MG63 (cell line): ENCODE data around the gene XAF1. TPM values are rescaled to one million over a fixed set of nuclear protein-coding genes. Genes with fewer than 3 reads are reported as not detected.
"Not testable (repeated sequence)": the region's sequence is repeated elsewhere in the genome, so short reads cannot be mapped to it uniquely, and the experiment has no call there.

ENCODE experiments used
- DNase-seq: peaks from one replicate; pipeline ENCODE4 v3.0.0-alpha.2; 2020
- H3K27me3 ChIP-seq: fragments of 250-450 bp; sonication (Bioruptor Pico); 2 replicates; pipeline ENCODE4 v1.5.1; 2020; ENCODE audit warnings: mild to moderate bottlenecking, moderate library complexity
- H3K36me3 ChIP-seq: fragments of 250-450 bp; sonication (Bioruptor Pico); 2 replicates; pipeline ENCODE4 v1.5.1; 2020; ENCODE audit warnings: mild to moderate bottlenecking, moderate library complexity
- H3K4me3 ChIP-seq: fragments of 250-450 bp; sonication (Bioruptor Pico); 2 replicates; pipeline ENCODE4 v1.5.1; 2020; ENCODE audit warnings: mild to moderate bottlenecking, moderate library complexity
- H3K9me3 ChIP-seq: fragments of 250-450 bp; sonication (Bioruptor Pico); 2 replicates; pipeline ENCODE4 v1.5.1; 2020; ENCODE audit warnings: mild to moderate bottlenecking, moderate library complexity
- total RNA-seq: library from RNA; depleted of rRNA; stranded (reverse); fragments of >200 nt; shearing (Covaris generic); gene quantifications from 2 replicates; pipeline ENCODE4 v1.2.3, GENCODE V29; 2014; ENCODE audit warnings: low replicate concordance

The XAF1 gene
- total RNA-seq, 1 experiment from 2014 or later: 4.2 TPM

DNA sequence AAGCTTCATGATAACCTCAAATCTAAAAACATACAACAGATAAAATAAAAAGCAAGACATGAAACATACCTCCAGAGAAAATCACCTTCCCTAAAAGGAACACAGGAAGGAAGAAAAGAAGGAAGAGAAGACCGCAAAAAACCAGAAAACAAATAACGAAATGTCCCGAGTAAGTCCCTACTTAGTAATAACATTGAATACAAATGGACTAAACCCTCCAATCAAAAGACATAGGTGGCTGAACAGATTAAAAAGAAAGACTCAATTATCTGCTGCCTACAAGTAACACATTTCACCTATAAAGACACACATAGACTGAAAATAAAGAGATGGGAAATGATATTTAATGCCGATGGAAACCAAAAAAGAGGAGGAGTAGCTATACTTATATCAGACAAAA lies 26.4 kb downstream of the XAF1 start:
- DNase-seq: no peak
- Histone ChIP-seq H3K36me3 (no peaks in the 10 kb centered on the region), H3K27me3 (no peaks in the 10 kb centered on the region), H3K9me3 (no peaks in the 10 kb centered on the region; the same call in 1 of the 2 replicates), H3K4me3 (no peak overlapping the region)

DNA sequence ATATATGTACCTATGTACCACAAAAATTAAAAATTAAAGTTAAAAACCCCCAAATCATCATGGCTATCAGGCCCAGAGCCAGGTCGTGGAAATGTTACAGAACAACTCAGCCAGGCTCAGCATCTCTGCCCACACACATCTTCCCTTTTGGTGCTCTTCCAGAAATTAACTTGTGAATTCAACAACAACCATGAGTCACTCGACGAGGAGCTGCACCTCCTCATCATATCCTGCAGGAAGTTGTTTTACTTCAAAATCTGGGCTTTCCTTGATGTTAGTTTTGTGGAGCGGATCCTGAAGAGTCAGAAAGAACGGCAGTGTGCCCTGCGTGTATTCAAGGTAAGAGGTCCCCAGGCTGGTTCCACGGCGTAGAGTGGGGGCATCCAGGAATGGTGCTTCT lies 30.8 kb downstream of the XAF1 start:
- Histone ChIP-seq H3K9me3 (no peaks in the 10 kb centered on the region; the same call in 1 of the 2 replicates), H3K4me3 (no peak overlapping the region), H3K27me3 (no peaks in the 10 kb centered on the region), H3K36me3 (no peaks in the 10 kb centered on the region)
- peak; percentile 46 for DNase-seq

DNA sequence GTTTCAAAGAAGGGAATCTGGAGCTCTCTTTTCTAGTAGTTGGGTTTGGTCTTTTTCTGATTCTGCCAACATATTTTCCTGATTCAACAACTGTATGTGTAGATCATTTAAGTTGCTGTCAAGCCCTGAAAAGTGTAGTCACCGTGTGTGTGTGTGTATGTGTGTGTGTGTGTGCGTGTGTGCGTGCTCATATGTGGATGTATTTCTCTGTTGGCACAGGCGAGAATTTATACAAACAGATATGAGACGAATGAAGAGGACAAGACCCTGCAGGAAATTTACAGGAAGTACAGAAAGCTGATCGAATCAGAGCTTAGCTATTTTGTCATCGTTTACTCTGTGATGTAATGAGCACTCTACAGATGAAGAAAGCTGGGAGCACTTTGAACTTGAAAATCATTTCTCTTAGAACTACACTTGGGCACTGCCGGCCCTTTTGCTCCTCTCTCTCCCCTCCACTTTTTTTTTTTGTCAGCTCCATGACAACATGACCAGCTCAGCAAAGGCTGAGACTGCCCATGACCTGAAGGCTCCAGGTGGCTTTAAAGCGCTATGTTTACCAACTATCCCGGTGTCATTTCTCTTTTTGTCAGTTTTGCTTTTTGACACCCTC lies 31.3 kb downstream of the XAF1 start:
- Histone ChIP-seq H3K36me3 (no peaks in the 10 kb centered on the region), H3K9me3 (no peaks in the 10 kb centered on the region; the same call in 1 of the 2 replicates), H3K27me3 (no peaks in the 10 kb centered on the region), H3K4me3 (no peak overlapping the region)
- DNase-seq: no peak

DNA sequence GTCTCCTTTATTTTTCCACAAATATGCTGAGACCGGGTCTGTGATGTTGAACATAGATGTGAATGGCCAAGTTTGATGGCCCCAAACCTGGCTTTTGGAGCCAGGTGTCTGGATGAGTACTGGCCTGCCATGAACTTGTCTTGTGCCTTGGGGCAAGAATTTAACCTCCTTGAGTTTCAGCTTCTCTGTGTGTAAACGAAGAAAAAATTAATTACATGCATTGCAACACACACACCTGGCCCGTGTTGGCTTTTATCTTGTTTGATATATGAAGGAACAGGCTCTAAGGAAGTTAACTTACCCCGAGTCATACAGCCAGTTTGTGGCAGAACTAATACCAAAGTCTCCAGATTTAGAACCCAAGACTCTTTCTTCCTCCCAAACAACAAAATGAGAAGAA lies 33.3 kb downstream of the XAF1 start:
- DNase-seq: no peak
- Histone ChIP-seq H3K4me3 (no peak overlapping the region), H3K36me3 (no peaks in the 10 kb centered on the region), H3K9me3 (no peaks in the 10 kb centered on the region), H3K27me3 (no peaks in the 10 kb centered on the region)

DNA sequence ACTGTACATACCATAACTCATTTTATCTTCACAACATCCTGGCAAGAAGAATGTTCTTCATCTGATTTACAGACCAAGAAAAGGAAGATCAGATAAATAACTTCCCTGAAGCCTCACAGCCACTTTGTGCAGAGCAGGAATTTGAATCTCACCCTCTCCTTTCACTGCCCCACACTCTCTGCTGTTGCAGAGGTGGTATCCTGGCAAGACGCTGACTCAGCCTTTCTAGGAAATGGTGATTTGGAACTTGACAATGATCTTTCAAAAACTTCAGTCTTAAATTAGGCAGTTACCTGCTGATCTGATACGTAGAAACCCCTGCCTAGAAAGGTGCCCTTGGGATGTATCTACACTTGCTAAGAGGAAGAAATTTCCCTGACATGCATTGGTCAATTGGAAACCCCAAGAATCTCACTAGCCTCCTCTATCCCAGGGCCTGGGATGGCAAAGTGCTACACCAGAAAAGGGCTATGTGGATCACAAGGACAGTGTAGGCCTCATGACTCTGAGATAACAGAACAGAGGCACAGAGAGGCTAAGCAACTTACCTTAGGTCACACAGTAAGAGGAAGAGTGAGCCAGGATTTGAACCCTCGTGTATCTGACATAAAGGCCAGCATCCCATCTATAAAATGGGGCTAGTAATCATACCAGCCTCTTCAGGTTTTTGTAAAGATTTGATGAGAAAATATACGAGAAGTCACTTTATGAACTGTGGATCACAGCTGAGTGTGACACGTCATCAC lies 38.1 kb downstream of the XAF1 start:
- H3K36me3 ChIP-seq: no peaks in the 10 kb centered on the region
- no peaks in the 10 kb centered on the region for H3K27me3 ChIP-seq
- no peak for DNase-seq
- H3K4me3 ChIP-seq: no peak overlapping the region
- H3K9me3 ChIP-seq: no peaks in the 10 kb centered on the region

DNA sequence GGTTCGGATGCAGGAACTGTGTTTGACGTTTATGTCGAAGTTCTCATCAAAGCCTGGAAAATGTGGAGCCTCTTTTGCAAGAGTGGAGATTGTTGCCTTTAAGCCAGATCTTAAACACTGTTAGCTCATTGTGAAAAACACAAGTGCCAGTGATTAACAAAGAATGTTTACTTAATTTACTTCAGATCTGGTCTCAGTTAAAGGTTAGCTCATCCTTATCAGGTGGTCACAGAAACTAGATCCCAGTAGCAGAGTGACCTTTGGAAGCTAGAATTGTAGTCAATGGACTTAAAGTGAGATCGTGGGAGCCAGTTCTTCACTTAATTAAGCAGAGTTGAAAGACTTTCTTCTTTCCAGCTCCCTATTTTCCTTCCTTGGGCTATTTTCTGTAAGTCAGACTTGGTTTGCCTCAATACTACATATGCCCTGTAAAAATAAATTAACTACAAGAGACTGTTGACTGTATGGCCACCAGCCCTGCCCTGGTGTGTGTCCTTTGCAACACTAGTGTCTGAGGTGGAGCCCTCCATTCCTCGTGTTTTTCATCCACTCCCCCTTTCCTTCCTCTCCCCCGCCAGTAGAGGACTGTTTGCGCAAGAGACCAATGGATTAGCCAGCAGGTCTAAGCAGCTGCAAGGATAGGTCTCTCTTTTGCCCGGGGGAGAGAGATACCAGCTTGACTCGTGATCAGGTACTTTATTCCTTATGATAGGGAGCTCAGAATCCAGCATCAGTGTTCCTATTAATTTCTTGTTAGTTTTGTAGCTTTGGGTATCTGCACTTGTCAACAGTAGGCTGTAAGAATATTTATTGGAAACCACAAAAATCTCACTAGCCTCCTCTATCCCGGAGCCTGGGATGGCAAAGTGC lies 40.4 kb downstream of the XAF1 start:
- H3K9me3 ChIP-seq: no peaks in the 10 kb centered on the region
- DNase-seq: no peak
- H3K4me3 ChIP-seq: no peak overlapping the region
- H3K36me3 ChIP-seq: no peaks in the 10 kb centered on the region
- H3K27me3 ChIP-seq: no peaks in the 10 kb centered on the region

DNA sequence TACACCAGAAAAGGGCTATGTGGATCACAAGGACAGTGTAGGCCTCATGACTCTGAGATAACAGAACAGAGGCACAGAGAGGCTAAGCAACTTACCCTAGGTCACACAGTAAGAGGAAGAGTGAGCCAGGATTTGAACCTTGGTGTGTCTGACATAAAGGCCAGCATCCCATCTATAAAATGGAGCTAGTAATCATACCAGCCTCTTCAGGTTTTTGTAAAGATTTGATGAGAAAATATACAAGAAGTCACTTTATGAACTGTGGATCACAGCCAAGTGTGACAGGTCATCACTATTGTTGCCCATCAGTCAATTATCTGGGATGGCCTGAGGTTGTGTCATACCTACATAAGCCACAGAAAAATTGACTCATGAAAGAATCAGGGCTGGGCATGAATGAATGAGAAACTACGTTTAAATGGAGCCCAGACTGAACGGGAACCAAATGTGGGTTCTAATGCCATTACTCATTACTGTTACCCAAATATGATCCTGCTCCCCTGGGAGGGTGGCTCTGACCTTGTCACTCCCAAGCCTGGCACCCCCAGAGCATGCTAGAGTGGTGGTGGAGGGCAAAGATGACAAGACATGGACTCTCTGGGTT lies 41.1 kb downstream of the XAF1 start:
- no peaks in the 10 kb centered on the region for H3K27me3 ChIP-seq
- H3K9me3 ChIP-seq: no peaks in the 10 kb centered on the region
- H3K36me3 ChIP-seq: no peaks in the 10 kb centered on the region
- DNase-seq: peak; percentile 30
- no peak overlapping the region for H3K4me3 ChIP-seq

DNA sequence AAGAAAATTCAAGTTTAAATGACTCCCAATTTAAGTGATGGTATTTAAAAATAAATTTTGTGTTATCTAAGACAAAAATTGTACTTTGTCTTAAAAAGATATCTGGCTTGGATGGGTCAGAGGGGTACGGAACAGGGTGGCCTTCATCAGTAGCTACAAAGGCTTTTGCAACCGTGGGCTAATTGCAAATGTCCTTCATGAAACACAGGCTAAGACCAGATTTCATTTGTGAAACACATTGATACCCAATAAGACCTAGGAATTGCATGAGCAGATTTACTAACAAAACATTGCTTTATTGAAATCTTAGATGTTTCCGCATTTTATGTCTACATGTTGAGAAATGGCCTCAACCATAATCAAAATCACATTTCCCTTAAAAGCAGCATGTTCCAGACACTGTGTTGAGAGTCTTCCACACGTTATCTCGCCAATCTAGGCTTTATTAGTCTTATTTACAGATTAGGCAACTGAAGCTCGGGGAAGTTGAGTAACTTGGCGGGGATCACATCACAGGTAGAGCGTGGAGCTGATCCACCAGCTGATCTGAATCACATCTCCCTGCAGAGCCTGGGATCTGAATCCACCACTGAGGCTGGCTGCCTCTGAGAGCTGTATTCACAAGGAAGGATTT lies 42.0 kb downstream of the XAF1 start:
- Histone ChIP-seq H3K36me3 (no peaks in the 10 kb centered on the region), H3K27me3 (no peaks in the 10 kb centered on the region)
- DNase-seq: no peak

DNA sequence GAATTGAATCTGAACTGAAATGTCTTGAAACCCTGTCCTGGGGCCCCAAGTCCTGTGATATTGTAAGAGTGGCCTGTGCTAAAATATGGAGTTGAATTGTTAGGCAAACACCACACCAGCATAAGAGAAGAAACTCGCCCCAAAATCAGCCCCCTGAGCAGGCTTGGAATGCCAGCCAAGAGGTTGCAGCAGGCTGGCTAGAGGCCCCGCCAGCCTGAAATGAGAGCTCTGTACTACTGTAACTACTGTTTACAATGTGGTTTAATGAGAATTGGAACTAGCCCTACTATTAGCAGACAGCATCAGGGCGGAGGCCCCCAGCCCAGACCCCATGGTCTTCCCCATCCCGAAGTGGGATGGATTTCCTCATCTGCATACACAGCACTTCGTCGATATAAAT lies 43.9 kb downstream of the XAF1 start:
- no peak for DNase-seq
- Histone ChIP-seq H3K4me3 (no peak overlapping the region), H3K9me3 (no peaks in the 10 kb centered on the region), H3K36me3 (no peaks in the 10 kb centered on the region), H3K27me3 (no peaks in the 10 kb centered on the region)

More for the DNA sequence above, 42.0 kb downstream of the XAF1 start:
- no peak overlapping the region for H3K4me3 ChIP-seq
- no peaks in the 10 kb centered on the region for H3K9me3 ChIP-seq

DNA sequence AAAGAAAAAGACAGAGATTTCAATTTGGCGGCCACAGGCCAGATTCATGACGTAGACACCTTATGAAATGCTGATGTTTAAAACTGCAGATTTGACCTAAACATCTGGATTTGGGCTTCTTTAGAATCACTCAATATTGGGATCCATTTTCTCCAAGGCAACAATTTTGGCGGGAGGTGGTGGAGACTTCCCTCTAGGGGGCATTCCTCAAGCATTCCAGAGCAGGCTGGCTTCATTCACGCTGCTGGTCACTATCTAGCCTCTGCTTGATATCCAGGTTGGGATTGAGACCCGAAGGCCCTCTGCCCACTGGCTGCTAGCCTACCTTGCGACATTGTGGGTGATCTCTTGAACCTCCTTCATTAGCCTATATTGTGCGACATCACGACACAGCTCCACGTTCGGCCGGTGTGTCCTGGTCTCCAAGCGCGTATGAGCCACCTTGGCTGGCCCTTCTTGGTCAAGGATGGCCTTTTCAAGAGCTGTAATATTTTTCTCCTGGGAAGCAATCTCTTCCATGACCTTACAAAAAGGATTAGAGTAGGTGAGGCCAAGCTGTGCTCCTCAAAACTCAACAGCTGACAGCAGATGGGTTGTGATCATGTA lies 44.7 kb downstream of the XAF1 start:
- Histone ChIP-seq H3K36me3 (no peaks in the 10 kb centered on the region), H3K9me3 (no peaks in the 10 kb centered on the region), H3K4me3 (no peak overlapping the region), H3K27me3 (no peaks in the 10 kb centered on the region)
- DNase-seq: peak; percentile 10

DNA sequence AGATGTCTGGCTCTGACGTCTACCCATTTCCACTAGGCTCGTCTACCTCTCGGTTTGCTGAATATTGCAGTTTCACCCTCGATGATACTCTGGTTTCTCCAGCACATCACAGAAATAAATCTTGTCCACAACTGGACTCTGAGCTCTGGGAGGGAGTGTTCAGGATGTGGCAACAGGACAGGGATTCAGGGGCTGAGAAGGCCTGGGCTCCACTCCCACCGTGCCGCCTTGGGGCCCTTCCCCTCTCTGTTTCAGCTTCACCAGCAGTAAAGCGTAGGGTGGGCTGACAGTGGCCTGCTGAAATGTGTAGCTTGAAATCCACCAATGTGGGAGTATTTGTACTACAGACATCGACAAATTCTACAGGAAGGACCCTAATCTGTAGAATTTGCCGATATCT lies 55.7 kb downstream of the XAF1 start:
- DNase-seq: no peak
- no peak overlapping the region for H3K4me3 ChIP-seq
- H3K27me3 ChIP-seq: no peaks in the 10 kb centered on the region
- no peaks in the 10 kb centered on the region for H3K36me3 ChIP-seq
- H3K9me3 ChIP-seq: no peaks in the 10 kb centered on the region

DNA sequence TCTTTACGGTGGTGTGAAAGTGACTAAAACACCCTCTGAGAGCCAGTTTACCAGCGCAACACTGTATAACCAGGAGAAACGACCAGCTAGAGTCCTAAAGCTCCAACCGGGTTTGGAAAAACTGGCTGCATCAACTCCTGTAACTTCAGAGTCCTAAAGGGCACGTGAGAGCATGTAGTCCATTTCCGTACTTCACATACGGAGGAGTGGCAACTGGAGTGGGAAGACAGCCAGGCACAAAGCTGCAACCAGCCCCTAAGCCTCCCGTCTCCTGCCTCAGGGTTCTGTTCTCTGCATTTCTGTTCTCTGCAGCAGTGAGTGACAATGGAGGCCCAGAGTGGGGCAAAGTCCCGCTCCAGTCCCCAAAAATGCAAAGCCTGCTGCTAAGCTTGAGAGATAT lies 56.4 kb downstream of the XAF1 start:
- DNase-seq: no peak
- no peaks in the 10 kb centered on the region for H3K9me3 ChIP-seq
- H3K27me3 ChIP-seq: no peaks in the 10 kb centered on the region
- no peak overlapping the region for H3K4me3 ChIP-seq
- H3K36me3 ChIP-seq: no peaks in the 10 kb centered on the region

DNA sequence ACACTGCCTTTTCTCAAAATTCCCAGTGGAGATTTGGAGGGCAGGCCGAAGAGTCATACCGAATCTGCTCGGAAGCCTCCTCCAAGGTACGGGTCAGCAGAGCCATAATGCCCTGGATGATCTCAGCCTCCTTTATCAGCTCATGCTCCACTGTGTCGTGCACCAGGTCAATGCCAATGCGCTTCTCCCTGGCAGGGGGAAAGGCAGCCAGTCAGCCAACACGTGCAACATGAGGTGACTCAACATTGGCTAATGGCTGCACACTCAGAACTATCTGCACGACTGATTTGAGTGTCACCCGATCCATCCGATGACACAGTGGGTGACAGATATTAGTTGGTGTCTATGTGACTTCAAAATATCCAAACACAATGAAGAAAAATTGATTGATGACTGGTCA lies 59.9 kb downstream of the XAF1 start:
- no peak overlapping the region for H3K4me3 ChIP-seq
- no peaks in the 10 kb centered on the region for H3K9me3 ChIP-seq
- no peaks in the 10 kb centered on the region for H3K36me3 ChIP-seq
- no peaks in the 10 kb centered on the region for H3K27me3 ChIP-seq
- DNase-seq: no peak

DNA sequence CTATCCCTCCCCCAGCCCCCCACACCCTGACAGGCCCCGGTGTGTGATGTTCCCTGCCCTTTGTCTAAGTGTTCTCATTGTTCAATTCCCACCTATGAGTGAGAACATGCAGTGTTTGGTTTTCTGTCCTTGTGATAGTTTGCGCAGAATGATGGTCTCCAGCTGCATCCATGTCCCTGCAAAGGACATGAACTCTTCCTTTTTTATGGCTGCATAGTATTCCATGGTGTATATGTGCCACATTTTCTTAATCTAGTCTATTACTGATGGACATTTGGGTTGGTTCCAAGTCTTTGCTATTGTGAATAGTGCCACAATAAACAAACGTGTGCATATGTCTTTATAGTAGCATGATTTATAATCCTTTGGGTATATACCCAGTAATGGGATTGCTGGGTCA lies 60.5 kb downstream of the XAF1 start:
- not testable (repeated sequence) for DNase-seq, H3K4me3 ChIP-seq, H3K27me3 ChIP-seq, H3K36me3 ChIP-seq, H3K9me3 ChIP-seq

DNA sequence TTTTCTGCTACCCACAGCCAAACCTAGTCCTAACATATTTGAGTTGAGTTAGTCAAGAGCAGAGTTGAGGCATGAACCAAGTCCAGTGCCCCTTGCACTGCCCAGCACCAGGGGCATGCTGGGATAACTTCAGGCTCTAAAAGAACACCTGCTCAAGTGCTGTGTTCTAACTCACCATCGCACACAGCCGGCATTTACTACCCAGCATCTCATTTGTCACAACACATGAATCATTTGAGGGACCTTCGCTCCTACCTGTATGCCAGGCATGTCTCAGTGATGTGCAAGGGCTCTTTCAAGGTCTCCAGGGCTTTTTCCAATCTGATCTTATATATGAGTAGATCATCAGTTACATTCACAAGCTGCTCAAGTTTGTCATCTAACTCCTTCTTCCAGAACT lies 63.1 kb downstream of the XAF1 start:
- DNase-seq: no peak
- no peaks in the 10 kb centered on the region for H3K36me3 ChIP-seq
- no peaks in the 10 kb centered on the region for H3K27me3 ChIP-seq
- H3K9me3 ChIP-seq: no peaks in the 10 kb centered on the region
- no peak overlapping the region for H3K4me3 ChIP-seq

DNA sequence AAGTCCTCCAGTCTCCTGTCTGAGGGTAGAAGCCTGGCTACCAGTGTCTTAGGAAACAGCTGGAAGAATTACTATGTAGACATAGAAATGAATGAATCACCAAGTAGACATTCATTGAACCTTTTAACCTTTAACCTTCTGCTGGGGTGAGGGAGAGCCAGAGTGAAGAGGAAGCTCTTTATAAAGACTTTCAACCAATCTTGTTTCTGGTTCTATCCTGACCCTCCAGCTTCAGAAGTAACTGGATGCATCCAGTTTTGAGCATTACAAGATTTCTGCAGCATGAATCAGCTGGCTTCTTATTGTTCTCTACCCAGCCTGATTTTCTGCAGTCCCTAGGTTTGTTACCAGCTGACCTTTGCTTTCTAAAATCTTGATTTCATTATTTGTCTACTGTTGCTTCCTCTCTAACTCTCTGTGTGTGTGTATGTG lies 67.2 kb downstream of the XAF1 start:
- DNase-seq: no peak
- Histone ChIP-seq H3K27me3 (no peaks in the 10 kb centered on the region), H3K36me3 (no peaks in the 10 kb centered on the region), H3K4me3 (no peak overlapping the region), H3K9me3 (no peaks in the 10 kb centered on the region)
